Keratinocyte (primary cell): ENCODE data around the gene ATP1A3.
"Not testable (repeated sequence)": the region's sequence is repeated elsewhere in the genome, so short reads cannot be mapped to it uniquely, and the experiment has no call there.

ENCODE experiments used
- EZH2 ChIP-seq: IDR thresholded peaks from one replicate; pipeline ENCODE4 v1.6.1; 2012; ENCODE audit warnings: inconsistent platforms, mild to moderate bottlenecking, low read length, moderate library complexity
- TF ChIP-seq, protein P1 (sequence below), 3 experiments: IDR thresholded peaks in 1 of 3; conservative IDR thresholded peaks in 1 of 3; optimal IDR thresholded peaks in 1 of 3; 2 replicates in 2 of 3; 3 replicates in 1 of 3; pipeline versions ENCODE3 to v1.5.1; 2011; ENCODE audit warnings: low read length in 3 of 3, mild to moderate bottlenecking in 3 of 3, moderate library complexity in 2 of 3, control low read depth in 1 of 3, inconsistent platforms in 1 of 3; ENCODE audit not compliant: insufficient read depth in 2 of 3; ENCODE audit errors: extremely low read depth in 1 of 3

DNA sequence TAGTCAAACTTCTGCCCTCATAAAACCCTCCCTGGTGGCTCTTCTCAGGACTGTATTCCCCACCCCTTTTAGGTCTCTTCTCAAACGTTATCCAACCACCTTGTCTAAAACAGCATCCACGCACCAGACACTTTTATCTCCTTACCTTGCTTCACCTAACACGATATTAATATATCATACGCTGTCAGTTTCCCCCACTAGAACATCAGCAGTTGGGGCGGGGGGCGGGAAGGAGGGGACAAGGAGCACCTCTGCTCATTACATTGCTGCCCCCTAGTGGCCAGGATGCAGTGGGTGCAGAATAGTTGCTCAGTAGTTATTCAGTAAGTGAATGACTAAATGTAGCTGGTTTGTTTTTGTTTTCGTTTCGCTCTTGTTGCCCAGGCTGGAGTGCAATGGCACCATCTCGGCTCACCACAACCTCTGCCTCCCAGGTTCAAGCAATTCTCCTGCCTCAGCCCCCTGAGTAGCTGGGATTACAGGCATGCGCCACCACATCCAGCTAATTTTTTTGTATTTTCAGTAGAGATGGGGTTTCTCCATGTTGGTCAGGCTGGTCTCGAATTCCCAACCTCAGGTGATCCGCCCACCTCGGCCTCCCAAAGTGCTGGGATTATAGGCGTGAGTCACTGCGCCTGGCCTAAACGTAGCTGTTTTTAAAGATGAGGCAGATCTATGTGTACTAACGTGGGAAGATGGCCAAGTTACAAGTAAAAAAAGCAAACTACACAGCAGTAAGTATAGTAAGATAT lies 40.8 kb upstream of the ATP1A3 start:
- TF ChIP-seq, protein P1, sequence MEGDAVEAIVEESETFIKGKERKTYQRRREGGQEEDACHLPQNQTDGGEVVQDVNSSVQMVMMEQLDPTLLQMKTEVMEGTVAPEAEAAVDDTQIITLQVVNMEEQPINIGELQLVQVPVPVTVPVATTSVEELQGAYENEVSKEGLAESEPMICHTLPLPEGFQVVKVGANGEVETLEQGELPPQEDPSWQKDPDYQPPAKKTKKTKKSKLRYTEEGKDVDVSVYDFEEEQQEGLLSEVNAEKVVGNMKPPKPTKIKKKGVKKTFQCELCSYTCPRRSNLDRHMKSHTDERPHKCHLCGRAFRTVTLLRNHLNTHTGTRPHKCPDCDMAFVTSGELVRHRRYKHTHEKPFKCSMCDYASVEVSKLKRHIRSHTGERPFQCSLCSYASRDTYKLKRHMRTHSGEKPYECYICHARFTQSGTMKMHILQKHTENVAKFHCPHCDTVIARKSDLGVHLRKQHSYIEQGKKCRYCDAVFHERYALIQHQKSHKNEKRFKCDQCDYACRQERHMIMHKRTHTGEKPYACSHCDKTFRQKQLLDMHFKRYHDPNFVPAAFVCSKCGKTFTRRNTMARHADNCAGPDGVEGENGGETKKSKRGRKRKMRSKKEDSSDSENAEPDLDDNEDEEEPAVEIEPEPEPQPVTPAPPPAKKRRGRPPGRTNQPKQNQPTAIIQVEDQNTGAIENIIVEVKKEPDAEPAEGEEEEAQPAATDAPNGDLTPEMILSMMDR (optimal IDR thresholded peaks at IDR 0.05 in 1 of 3, IDR thresholded peaks at IDR 0.05 in 1 of 3, conservative IDR thresholded peaks at IDR 0.05 in 1 of 3; ENCODE audit: extremely low read depth in 1 of 3, insufficient read depth in 2 of 3, low read length in 3 of 3): peak; percentile 83 to 93 (median 86)
- not testable (repeated sequence) for TF ChIP-seq EZH2
